Fibroblast of pulmonary artery (primary cell): ENCODE data around the gene ELL2.
A peak's percentile ranks its signal among the peaks of the same experiment; 100 is the strongest.
"Not testable (repeated sequence)": the region's sequence is repeated elsewhere in the genome, so short reads cannot be mapped to it uniquely, and the experiment has no call there.

Experiments used
- DNase-seq: peaks from one replicate; pipeline ENCODE4 v3.0.0-alpha.2; 2010; ENCODE audit warnings: low read depth
- H3K4me3 ChIP-seq: replicated peaks from 2 replicates; pipeline ENCODE4 v1.5.1; 2011; ENCODE audit warnings: low read depth, mild to moderate bottlenecking, control low read depth, low read length, moderate library complexity
- TF ChIP-seq, protein P1 (sequence below): IDR thresholded peaks from 2 replicates; pipeline ENCODE4 v1.5.1; 2011; ENCODE audit warnings: mild to moderate bottlenecking, control low read depth, low read length, inconsistent platforms; ENCODE audit errors: missing control alignments

ELL2 gene

GRCh38 chr5:95839658-95840057 is 122.0 kb downstream of the ELL2 start:
- TF ChIP-seq, protein P1, sequence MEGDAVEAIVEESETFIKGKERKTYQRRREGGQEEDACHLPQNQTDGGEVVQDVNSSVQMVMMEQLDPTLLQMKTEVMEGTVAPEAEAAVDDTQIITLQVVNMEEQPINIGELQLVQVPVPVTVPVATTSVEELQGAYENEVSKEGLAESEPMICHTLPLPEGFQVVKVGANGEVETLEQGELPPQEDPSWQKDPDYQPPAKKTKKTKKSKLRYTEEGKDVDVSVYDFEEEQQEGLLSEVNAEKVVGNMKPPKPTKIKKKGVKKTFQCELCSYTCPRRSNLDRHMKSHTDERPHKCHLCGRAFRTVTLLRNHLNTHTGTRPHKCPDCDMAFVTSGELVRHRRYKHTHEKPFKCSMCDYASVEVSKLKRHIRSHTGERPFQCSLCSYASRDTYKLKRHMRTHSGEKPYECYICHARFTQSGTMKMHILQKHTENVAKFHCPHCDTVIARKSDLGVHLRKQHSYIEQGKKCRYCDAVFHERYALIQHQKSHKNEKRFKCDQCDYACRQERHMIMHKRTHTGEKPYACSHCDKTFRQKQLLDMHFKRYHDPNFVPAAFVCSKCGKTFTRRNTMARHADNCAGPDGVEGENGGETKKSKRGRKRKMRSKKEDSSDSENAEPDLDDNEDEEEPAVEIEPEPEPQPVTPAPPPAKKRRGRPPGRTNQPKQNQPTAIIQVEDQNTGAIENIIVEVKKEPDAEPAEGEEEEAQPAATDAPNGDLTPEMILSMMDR: no peak
- no peak overlapping the region for H3K4me3 ChIP-seq
- DNase-seq: no peak

GRCh38 chr5:95838556-95838955 is 123.1 kb downstream of the ELL2 start:
- no peak overlapping the region for H3K4me3 ChIP-seq
- no peak for DNase-seq
- TF ChIP-seq, protein P1: no peak

- no peak overlapping the region for H3K4me3 ChIP-seq
- DNase-seq: no peak
- TF ChIP-seq, protein P1: no peak
These were observed 123.6 kb downstream of the ELL2 start for GRCh38 chr5:95838001-95838520.

DNA sequence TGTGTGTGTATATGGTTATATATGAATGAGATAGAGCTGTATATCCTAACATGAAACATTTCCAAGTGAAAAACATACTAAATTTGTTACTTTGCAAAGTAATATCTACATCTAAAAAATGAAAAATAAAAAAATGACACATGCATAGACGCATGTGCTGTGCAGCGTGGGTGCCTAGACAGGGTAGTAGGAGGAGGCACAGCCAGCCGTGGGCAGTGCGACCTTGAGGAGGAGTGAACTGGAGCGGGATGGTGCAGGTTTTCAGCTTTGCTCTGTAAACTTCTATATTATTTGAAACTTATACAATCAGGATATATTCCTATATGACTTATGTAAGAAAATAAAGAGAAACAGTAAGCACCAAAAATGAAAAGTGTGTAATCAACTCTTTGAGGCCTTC is 124.2 kb downstream of the ELL2 start:
- no peak for DNase-seq
- TF ChIP-seq, protein P1: no peak
- no peak overlapping the region for H3K4me3 ChIP-seq

DNA sequence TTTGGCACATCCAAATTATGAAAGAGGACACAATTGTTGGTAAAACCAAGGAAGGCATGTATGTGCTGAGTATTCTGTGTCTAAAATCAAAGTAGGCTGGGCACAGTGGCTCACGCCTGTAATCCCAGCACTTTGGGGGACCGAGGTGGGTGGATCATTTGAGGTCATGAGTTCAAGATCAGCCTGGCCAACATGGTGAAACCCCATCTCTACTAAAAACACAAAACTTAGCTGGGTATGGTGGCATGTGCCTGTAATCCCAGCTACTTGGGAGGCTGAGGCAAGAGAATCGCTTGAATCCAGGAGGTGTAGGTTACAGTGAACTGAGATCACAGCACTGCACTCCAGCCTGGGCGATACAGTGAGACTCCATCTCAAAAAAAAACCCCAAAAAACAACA is 124.7 kb downstream of the ELL2 start:
- DNase-seq, H3K4me3 ChIP-seq: not testable (repeated sequence)

- TF ChIP-seq, protein P1: no peak
- H3K4me3 ChIP-seq: no peak overlapping the region
- no peak for DNase-seq
These were observed 125.1 kb downstream of the ELL2 start for GRCh38 chr5:95836544-95836943.

GRCh38 chr5:95835682-95836385 is 125.8 kb downstream of the ELL2 start:
- TF ChIP-seq, protein P1: no peak
- no peak for DNase-seq
- peak overlapping the region; percentile 51 for H3K4me3 ChIP-seq
